ENCODE results near the gene B3GALT4.

- TF ChIP-seq CTCF (conservative IDR thresholded peaks at IDR 0.05; ENCODE audit: low read depth, low read length) (no peak), EZH2 (IDR thresholded peaks at IDR 0.05; ENCODE audit: low read length, unreplicated experiment) (no peak)
These were observed 40.1 kb upstream of the B3GALT4 start for GRCh38 chr6:33236852-33237251.

Measured in PC-3 (cell line).